Ascending aorta (tissue), 2 donors: Measurements from ENCODE around the gene FLYWCH1. TPM values are rescaled to one million over a fixed set of nuclear protein-coding genes. Genes with fewer than 3 reads are reported as not detected.
A peak's percentile ranks its signal among the peaks of the same experiment; 100 is the strongest.

Experiments used
- DNase-seq, 2 donors: peaks; one replicate each; pipeline ENCODE4 v3.0.0-alpha.2; 2019; ENCODE audit warnings: low spot score in 2 of 2
- H3K27ac ChIP-seq, 2 donors: fragments of 200-600 bp; sonication (generic); one replicate each; pipeline ENCODE4 v1.5.1; 2016 to 2017; ENCODE audit warnings: mild to moderate bottlenecking in 1 of 2
- H3K27me3 ChIP-seq: fragments of 200-600 bp; sonication (generic); one replicate; pipeline ENCODE4 v1.5.1; 2017
- H3K36me3 ChIP-seq, 2 donors: fragments of 200-600 bp; sonication (generic); one replicate each; pipeline ENCODE4 v1.5.1; 2016
- H3K4me1 ChIP-seq, 2 donors: fragments of 200-600 bp; sonication (generic); one replicate each; pipeline ENCODE4 v1.5.1; 2016 to 2017; ENCODE audit warnings: mild to moderate bottlenecking in 1 of 2
- H3K4me3 ChIP-seq, 2 donors: fragments of 200-600 bp; sonication (generic); one replicate each; pipeline ENCODE4 v1.5.1; 2016 to 2017; ENCODE audit warnings: mild to moderate bottlenecking in 1 of 2
- H3K9me3 ChIP-seq, 2 donors: fragments of 200-600 bp; sonication (generic); one replicate each; pipeline ENCODE4 v1.5.1; 2016
- intact Hi-C: fragments of 100-400 bp; cut with DNase I; formaldehyde crosslinking; loops from one replicate; pipeline ENCODE4 v1.15.1; 2023
- total RNA-seq: library from RNA; depleted of rRNA; stranded (reverse); fragments of >200 nt; gene quantifications from one replicate; pipeline ENCODE4 v1.1.0, GENCODE V29; 2016
- TF ChIP-seq, protein P1 (sequence below), 3 experiments: fragments of 200-600 bp in 2 of 3; fragments of 450-650 bp in 1 of 3; sonication (generic) in 2 of 3; IDR thresholded peaks; one replicate each; pipeline ENCODE4 v1.5.1; 2016 to 2019; ENCODE audit warnings: antibody characterized with exemption in 3 of 3, mild to moderate bottlenecking in 1 of 3, moderate library complexity in 1 of 3

Gene FLYWCH1
- total RNA-seq, 1 donor from 2014 or later, result 74.3 TPM

DNA sequence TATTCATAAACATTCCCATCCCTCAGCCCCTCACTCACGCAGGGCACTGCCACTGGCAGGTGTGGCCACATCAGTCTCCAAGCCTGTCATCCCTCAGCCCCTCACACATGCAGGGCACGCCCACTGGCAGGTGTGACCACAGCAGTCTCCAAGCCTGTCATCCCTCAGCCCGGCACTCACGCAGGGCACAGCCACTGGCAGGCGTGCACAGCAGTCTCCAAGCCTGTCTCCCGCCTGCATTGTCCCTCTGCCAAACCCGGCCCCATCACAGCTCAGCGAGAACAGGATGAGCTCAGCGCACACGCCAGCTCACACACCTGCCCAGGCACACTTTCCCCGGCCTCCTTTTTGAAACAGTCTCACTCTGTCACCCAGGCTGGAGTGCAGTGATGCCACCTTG, 40.9 kb downstream of the FLYWCH1 start:
- intact Hi-C loops, result no loop called here

DNA sequence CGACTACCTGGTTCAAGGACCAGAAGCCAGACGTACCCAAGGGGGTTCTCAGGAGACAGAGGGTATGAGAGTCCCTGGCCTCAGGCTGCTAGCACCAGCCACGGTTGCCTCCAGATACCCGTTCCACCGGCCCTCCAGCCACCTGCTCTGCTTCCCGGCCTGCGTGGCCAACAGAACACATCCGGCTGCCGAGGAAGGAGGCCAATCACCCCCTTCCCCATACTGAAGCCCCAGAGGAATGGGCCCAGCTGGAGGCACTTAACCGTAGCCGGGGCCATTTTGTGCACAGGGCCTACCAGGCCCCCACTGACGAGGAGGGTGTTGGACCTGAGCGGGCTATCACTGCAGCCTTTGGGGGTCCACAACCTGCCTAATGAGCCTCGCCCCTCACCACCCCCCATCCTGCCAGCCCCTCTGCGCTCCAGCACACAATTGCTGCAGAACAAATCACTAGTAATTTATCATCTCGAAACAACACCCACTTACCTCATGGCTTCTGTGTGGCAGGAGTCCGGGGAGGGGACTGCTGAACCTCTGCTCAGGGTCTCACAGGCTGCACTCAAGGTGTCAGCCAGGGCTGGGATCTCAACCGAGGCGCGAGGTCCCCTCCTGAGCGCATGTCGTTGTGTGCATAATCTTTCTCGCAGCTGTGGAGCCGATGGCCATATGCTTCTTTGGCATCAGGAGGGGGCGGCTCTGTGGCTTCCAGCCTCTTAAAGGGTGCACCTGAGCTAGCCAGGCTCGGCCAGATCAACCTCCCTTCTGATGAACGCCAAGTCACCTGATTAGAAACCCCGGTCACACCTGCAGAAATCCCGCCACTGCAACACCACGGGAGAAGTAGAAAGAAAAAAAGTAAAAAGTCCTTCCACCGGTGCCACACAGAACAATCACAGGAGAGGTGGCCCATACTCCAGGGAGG, 42.2 kb downstream of the FLYWCH1 start:
- peaks cover 10% of the 10 kb centered on the region in 2 donors for H3K36me3 ChIP-seq
- TF ChIP-seq, protein P1, sequence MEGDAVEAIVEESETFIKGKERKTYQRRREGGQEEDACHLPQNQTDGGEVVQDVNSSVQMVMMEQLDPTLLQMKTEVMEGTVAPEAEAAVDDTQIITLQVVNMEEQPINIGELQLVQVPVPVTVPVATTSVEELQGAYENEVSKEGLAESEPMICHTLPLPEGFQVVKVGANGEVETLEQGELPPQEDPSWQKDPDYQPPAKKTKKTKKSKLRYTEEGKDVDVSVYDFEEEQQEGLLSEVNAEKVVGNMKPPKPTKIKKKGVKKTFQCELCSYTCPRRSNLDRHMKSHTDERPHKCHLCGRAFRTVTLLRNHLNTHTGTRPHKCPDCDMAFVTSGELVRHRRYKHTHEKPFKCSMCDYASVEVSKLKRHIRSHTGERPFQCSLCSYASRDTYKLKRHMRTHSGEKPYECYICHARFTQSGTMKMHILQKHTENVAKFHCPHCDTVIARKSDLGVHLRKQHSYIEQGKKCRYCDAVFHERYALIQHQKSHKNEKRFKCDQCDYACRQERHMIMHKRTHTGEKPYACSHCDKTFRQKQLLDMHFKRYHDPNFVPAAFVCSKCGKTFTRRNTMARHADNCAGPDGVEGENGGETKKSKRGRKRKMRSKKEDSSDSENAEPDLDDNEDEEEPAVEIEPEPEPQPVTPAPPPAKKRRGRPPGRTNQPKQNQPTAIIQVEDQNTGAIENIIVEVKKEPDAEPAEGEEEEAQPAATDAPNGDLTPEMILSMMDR (IDR thresholded peaks at IDR 0.05), result no peak
- DNase-seq, result no peak
- H3K4me3 ChIP-seq, result no peak overlapping the region
- H3K4me1 ChIP-seq, result no peaks in the 10 kb centered on the region
- H3K27ac ChIP-seq, result no peak overlapping the region
- H3K9me3 ChIP-seq, result no peaks in the 10 kb centered on the region
- H3K27me3 ChIP-seq, result peaks cover 12% of the 10 kb centered on the region
- intact Hi-C loops, result no loop called here

More for the DNA sequence above, 40.9 kb downstream of the FLYWCH1 start:
- no peaks in the 10 kb centered on the region for H3K4me1 ChIP-seq
- no peaks in the 10 kb centered on the region for H3K9me3 ChIP-seq
- peaks cover 12% of the 10 kb centered on the region for H3K27me3 ChIP-seq
- H3K36me3 ChIP-seq, result peaks cover 14 to 16% of the 10 kb centered on the region in 2 donors
- no peak overlapping the region for H3K4me3 ChIP-seq
- no peak for DNase-seq
- H3K27ac ChIP-seq, result no peak overlapping the region
- TF ChIP-seq, protein P1 (IDR thresholded peaks at IDR 0.05), result no peak

- H3K36me3 ChIP-seq, result peaks cover 1 to 6% of the 10 kb centered on the region in 2 donors
- H3K4me3 ChIP-seq, result no peak overlapping the region
- H3K9me3 ChIP-seq, result no peaks in the 10 kb centered on the region
- TF ChIP-seq, protein P1 (IDR thresholded peaks at IDR 0.05), result no peak
- intact Hi-C loops, result no loop called here
- DNase-seq, result peak in 1 of 2 donors; percentile 60
- peaks cover 12% of the 10 kb centered on the region for H3K27me3 ChIP-seq
- no peaks in the 10 kb centered on the region for H3K4me1 ChIP-seq
- H3K27ac ChIP-seq, result no peak overlapping the region
Measured at GRCh38 chr16:2954656-2955381, 43.1 kb downstream of the FLYWCH1 start.

- TF ChIP-seq, protein P1 (IDR thresholded peaks at IDR 0.05), result no peak
- Histone ChIP-seq H3K27me3 (peaks cover 12% of the 10 kb centered on the region), H3K4me1 (no peaks in the 10 kb centered on the region), H3K27ac (no peak overlapping the region), H3K9me3 (no peaks in the 10 kb centered on the region), H3K4me3 (no peak overlapping the region), H3K36me3 (peaks cover 0 to 1% of the 10 kb centered on the region in 2 donors)
- intact Hi-C loops, result no loop called here
- no peak for DNase-seq
Measured at GRCh38 chr16:2955438-2955778, 43.7 kb downstream of the FLYWCH1 start.

DNA sequence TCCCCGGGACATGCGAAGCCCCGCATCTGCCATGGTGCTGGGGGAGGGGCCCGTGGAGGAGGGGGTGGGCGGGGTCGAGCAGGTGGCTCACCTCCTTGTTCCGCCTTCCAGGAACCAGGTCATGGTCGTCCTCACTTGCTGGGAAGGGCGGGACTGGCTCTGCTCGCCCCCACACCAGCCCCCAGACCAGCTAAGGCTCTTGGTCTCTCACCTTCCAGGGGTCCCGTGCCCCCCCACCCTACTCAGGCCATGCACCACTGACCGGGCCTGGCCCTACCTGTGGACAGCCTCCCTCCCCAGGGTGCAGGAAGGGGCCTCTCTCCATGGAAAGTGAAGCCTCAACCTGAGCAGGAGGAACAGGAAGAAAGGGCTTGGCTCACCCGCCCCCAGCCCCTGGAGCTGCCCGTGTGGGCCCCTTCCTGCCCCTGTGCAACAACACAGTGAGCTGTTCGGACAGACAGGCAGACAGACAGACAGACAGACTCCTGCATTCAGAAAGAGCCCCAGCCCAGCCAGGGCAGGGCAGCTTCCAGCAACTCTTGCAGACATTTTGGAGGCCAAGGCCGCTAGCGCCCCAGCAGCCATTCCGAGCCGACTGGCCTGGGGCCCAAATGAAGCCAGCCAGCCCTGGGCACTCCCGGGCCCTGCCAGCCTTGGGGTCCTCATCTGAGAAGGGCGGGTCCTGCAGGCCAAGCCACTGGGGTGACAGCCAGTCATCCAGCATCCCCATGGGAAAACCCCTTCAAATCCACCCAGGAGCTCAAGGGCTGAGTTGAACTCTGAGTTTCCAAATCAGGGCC, 44.2 kb downstream of the FLYWCH1 start:
- DNase-seq, result no peak
- Histone ChIP-seq H3K36me3 (no peaks in the 10 kb centered on the region), H3K9me3 (no peaks in the 10 kb centered on the region), H3K4me1 (no peaks in the 10 kb centered on the region), H3K4me3 (no peak overlapping the region), H3K27ac (no peak overlapping the region), H3K27me3 (peaks cover 12% of the 10 kb centered on the region)
- intact Hi-C loops, result no loop called here
- TF ChIP-seq, protein P1 (IDR thresholded peaks at IDR 0.05), result no peak
